ENCODE results near the gene OMA1. TPM values are rescaled to one million over a fixed set of nuclear protein-coding genes. Genes with fewer than 3 reads are reported as not detected.

The OMA1 gene
- total and polyA plus RNA-seq, 7 donors = 10.6 to 74.9 (median 34.3) TPM

GRCh38 chr1:58508629-58509028 lies 37.9 kb downstream of the OMA1 start:
- no peak for TF ChIP-seq POLR2AphosphoS5 (IDR thresholded peaks at IDR 0.05)
- no peak for TF ChIP-seq POLR2A (IDR thresholded peaks at IDR 0.05)
- no peak for TF ChIP-seq EP300 (IDR thresholded peaks at IDR 0.05)
- no peak for TF ChIP-seq CTCF (IDR thresholded peaks at IDR 0.05)
- Histone ChIP-seq H3K27me3 (no peaks in the 10 kb centered on the region), H3K36me3 (peaks cover 0 to 35% (median 3%) of the 10 kb centered on the region in 4 donors), H3K27ac (no peak overlapping the region), H3K9me3 (no peaks in the 10 kb centered on the region), H3K4me1 (peaks cover 0 to 10% (median 0%) of the 10 kb centered on the region in 4 donors), H3K4me3 (no peak overlapping the region)
- WGBS, 2 donors = 93 to 94% methylated on average over 3 of the region's 3 CpGs
- intact Hi-C loops (cut with DNase I) = no loop called here
- DNase-seq = no peak

GRCh38 chr1:58505286-58505685 lies 41.2 kb downstream of the OMA1 start:
- 83 to 85% methylated on average over 4 of the region's 4 CpGs for WGBS, 2 donors
- Histone ChIP-seq H3K4me1 (peaks cover 0 to 10% (median 0%) of the 10 kb centered on the region in 4 donors), H3K36me3 (peaks cover 0 to 46% (median 3%) of the 10 kb centered on the region in 4 donors), H3K27ac (no peak overlapping the region), H3K9me3 (no peaks in the 10 kb centered on the region), H3K27me3 (no peaks in the 10 kb centered on the region), H3K4me3 (no peak overlapping the region)
- intact Hi-C loops (cut with DNase I) = no loop called here
- TF ChIP-seq POLR2AphosphoS5 (IDR thresholded peaks at IDR 0.05) = no peak
- TF ChIP-seq EP300 (IDR thresholded peaks at IDR 0.05) = no peak
- no peak for TF ChIP-seq CTCF (IDR thresholded peaks at IDR 0.05)
- no peak for TF ChIP-seq POLR2A (IDR thresholded peaks at IDR 0.05)
- DNase-seq = no peak

GRCh38 chr1:58502519-58502918 lies 44.0 kb downstream of the OMA1 start:
- no peak for TF ChIP-seq POLR2AphosphoS5 (IDR thresholded peaks at IDR 0.05)
- no peak for TF ChIP-seq CTCF (IDR thresholded peaks at IDR 0.05)
- TF ChIP-seq POLR2A (IDR thresholded peaks at IDR 0.05) = no peak
- no peak for TF ChIP-seq EP300 (IDR thresholded peaks at IDR 0.05)

GRCh38 chr1:58500043-58500442 lies 46.5 kb downstream of the OMA1 start:
- 56 to 82% methylated on average over 1 of the region's 1 CpG for WGBS, 2 donors

More at GRCh38 chr1:58502519-58502918, 44.0 kb downstream of the OMA1 start:
- Histone ChIP-seq H3K9me3 (no peaks in the 10 kb centered on the region), H3K27ac (no peak overlapping the region), H3K36me3 (peaks cover 0 to 37% (median 0%) of the 10 kb centered on the region in 4 donors), H3K27me3 (no peaks in the 10 kb centered on the region), H3K4me1 (no peaks in the 10 kb centered on the region), H3K4me3 (no peak overlapping the region)
- intact Hi-C loops (cut with DNase I) = no loop called here
- no peak for DNase-seq

More at GRCh38 chr1:58500043-58500442, 46.5 kb downstream of the OMA1 start:
- Histone ChIP-seq H3K4me1 (no peaks in the 10 kb centered on the region), H3K36me3 (peaks cover 0 to 32% (median 0%) of the 10 kb centered on the region in 4 donors), H3K27me3 (no peaks in the 10 kb centered on the region), H3K9me3 (no peaks in the 10 kb centered on the region), H3K27ac (no peak overlapping the region), H3K4me3 (no peak overlapping the region)
- intact Hi-C loops (cut with DNase I) = no loop called here
- TF ChIP-seq POLR2AphosphoS5 (IDR thresholded peaks at IDR 0.05) = no peak
- no peak for TF ChIP-seq CTCF (IDR thresholded peaks at IDR 0.05)
- TF ChIP-seq POLR2A (IDR thresholded peaks at IDR 0.05) = no peak
- no peak for TF ChIP-seq EP300 (IDR thresholded peaks at IDR 0.05)
- DNase-seq = no peak

All from sigmoid colon (tissue), 7 donors.